Measurements from ENCODE around the gene ARL4D. TPM values are rescaled to one million over a fixed set of nuclear protein-coding genes. Genes with fewer than 3 reads are reported as not detected.
"Not testable (repeated sequence)": the region's sequence is repeated elsewhere in the genome, so short reads cannot be mapped to it uniquely, and the experiment has no call there.

The ARL4D gene
- total RNA-seq, 1 donor: 22.2 TPM

GRCh38 chr17:43384476-43384862 lies 14.3 kb upstream of the ARL4D start:
- H3K4me3 ChIP-seq (ENCODE audit: low read depth, low read length): no peak overlapping the region
- no peak for DNase-seq (ENCODE audit: low read depth)
- TF ChIP-seq CTCF (IDR thresholded peaks at IDR 0.05; ENCODE audit: insufficient read depth, low read length): no peak

GRCh38 chr17:43385046-43385831 lies 13.6 kb upstream of the ARL4D start:
- no peak overlapping the region for H3K4me3 ChIP-seq (ENCODE audit: low read depth, low read length)
- TF ChIP-seq CTCF (IDR thresholded peaks at IDR 0.05; ENCODE audit: insufficient read depth, low read length): no peak
- DNase-seq (ENCODE audit: low read depth): no peak

GRCh38 chr17:43388359-43389045 lies 10.3 kb upstream of the ARL4D start:
- H3K4me3 ChIP-seq (ENCODE audit: low read depth, low read length): peak overlapping the region; percentile 74
- no peak for TF ChIP-seq CTCF (IDR thresholded peaks at IDR 0.05; ENCODE audit: insufficient read depth, low read length)
- DNase-seq (ENCODE audit: low read depth): peak; percentile 94

GRCh38 chr17:43389046-43389947 lies 9.5 kb upstream of the ARL4D start:
- peak; percentile 83 for DNase-seq (ENCODE audit: low read depth)
- peak; percentile 91 for TF ChIP-seq CTCF (IDR thresholded peaks at IDR 0.05; ENCODE audit: insufficient read depth, low read length)
- H3K4me3 ChIP-seq (ENCODE audit: low read depth, low read length): peak overlapping the region; percentile 74

GRCh38 chr17:43392397-43392796 lies 6.4 kb upstream of the ARL4D start:
- no peak for DNase-seq (ENCODE audit: low read depth)
- no peak overlapping the region for H3K4me3 ChIP-seq (ENCODE audit: low read depth, low read length)
- TF ChIP-seq CTCF (IDR thresholded peaks at IDR 0.05; ENCODE audit: insufficient read depth, low read length): no peak

- peak; percentile 84 for TF ChIP-seq CTCF (IDR thresholded peaks at IDR 0.05; ENCODE audit: insufficient read depth, low read length)
- H3K4me3 ChIP-seq (ENCODE audit: low read depth, low read length): no peak overlapping the region
- DNase-seq (ENCODE audit: low read depth): peak; percentile 94
Observed at GRCh38 chr17:43393944-43394482, 4.8 kb upstream of the ARL4D start.

GRCh38 chr17:43394696-43395095 lies 4.1 kb upstream of the ARL4D start:
- not testable (repeated sequence) for H3K4me3 ChIP-seq (ENCODE audit: low read depth, low read length)

More at GRCh38 chr17:43394696-43395095, 4.1 kb upstream of the ARL4D start:
- DNase-seq (ENCODE audit: low read depth): not testable (repeated sequence)
